H9 (cell line): ENCODE results near the gene USP6NL. TPM values are rescaled to one million over a fixed set of nuclear protein-coding genes. Genes with fewer than 3 reads are reported as not detected.

ENCODE experiments used
- DNase-seq: peaks from one replicate; pipeline ENCODE4 v3.0.0-alpha.2; 2017
- H2AFZ ChIP-seq: one replicate; pipeline ENCODE4 v1.6.1; 2013; ENCODE audit warnings: mild to moderate bottlenecking, low read length, control low read depth, moderate library complexity
- H2AK5ac ChIP-seq: 2 replicates; pipeline ENCODE4 v1.6.1; 2013; ENCODE audit warnings: low read length, control low read depth, mixed read lengths; ENCODE audit not compliant: insufficient read length
- H2BK120ac ChIP-seq: one replicate; pipeline ENCODE4 v1.6.1; 2013; ENCODE audit warnings: low read depth, mild to moderate bottlenecking, low read length, control low read depth, inconsistent platforms; ENCODE audit not compliant: poor library complexity, severe bottlenecking
- H2BK12ac ChIP-seq: 2 replicates; pipeline ENCODE4 v1.6.1; 2013; ENCODE audit warnings: low read length, control low read depth, mixed read lengths, low read depth; ENCODE audit not compliant: insufficient read length
- H2BK15ac ChIP-seq: 2 replicates; pipeline ENCODE4 v1.6.1; 2013; ENCODE audit warnings: low read depth, low read length, control low read depth
- H2BK20ac ChIP-seq: one replicate; pipeline ENCODE4 v1.6.1; 2013; ENCODE audit warnings: low read depth, mild to moderate bottlenecking, low read length, control low read depth, inconsistent platforms; ENCODE audit not compliant: poor library complexity, severe bottlenecking
- H2BK5ac ChIP-seq: 2 replicates; pipeline ENCODE4 v1.6.1; 2013; ENCODE audit warnings: low read length, control low read depth, mixed read lengths; ENCODE audit not compliant: insufficient read length
- H3K14ac ChIP-seq: 2 replicates; pipeline ENCODE4 v1.6.1; 2013; ENCODE audit warnings: low read length, control low read depth; ENCODE audit not compliant: insufficient read depth
- H3K18ac ChIP-seq: 2 replicates; pipeline ENCODE4 v1.6.1; 2013; ENCODE audit warnings: low read depth, mild to moderate bottlenecking, mixed read lengths, low read length, control low read depth; ENCODE audit not compliant: insufficient read length
- H3K23ac ChIP-seq: 2 replicates; pipeline ENCODE4 v1.6.1; 2013; ENCODE audit warnings: low read length, control low read depth, mixed read lengths, low read depth; ENCODE audit not compliant: insufficient read length
- H3K23me2 ChIP-seq: 2 replicates; pipeline ENCODE4 v1.6.1; 2013; ENCODE audit warnings: low read depth, mild to moderate bottlenecking, mixed read lengths, low read length, control low read depth; ENCODE audit not compliant: insufficient read length, poor library complexity, severe bottlenecking
- H3K27ac ChIP-seq: 2 replicates; pipeline ENCODE4 v1.5.1; 2013; ENCODE audit warnings: low read length, control low read depth, mixed read lengths, low read depth; ENCODE audit not compliant: insufficient read length
- H3K27me3 ChIP-seq: 2 replicates; pipeline ENCODE4 v1.6.1; 2013; ENCODE audit warnings: low read length, control low read depth, inconsistent platforms; ENCODE audit not compliant: insufficient read depth
- H3K4ac ChIP-seq: 2 replicates; pipeline ENCODE4 v1.6.1; 2013; ENCODE audit warnings: low read depth, mild to moderate bottlenecking, control low read depth, inconsistent platforms, low read length, moderate library complexity
- H3K4me1 ChIP-seq: 2 replicates; pipeline ENCODE4 v1.6.1; 2013; ENCODE audit warnings: low read length, control low read depth, inconsistent platforms; ENCODE audit not compliant: insufficient read depth
- H3K4me2 ChIP-seq: 2 replicates; pipeline ENCODE4 v1.6.1; 2013; ENCODE audit warnings: low read length, control low read depth, mixed read lengths; ENCODE audit not compliant: insufficient read length, insufficient read depth
- H3K56ac ChIP-seq: 2 replicates; pipeline ENCODE4 v1.6.1; 2013; ENCODE audit warnings: low read depth, mild to moderate bottlenecking, mixed read lengths, low read length, control low read depth; ENCODE audit not compliant: insufficient read length
- H3K79me1 ChIP-seq: 2 replicates; pipeline ENCODE4 v1.6.1; 2013; ENCODE audit warnings: low read depth, mild to moderate bottlenecking, moderate library complexity, low read length, control low read depth, inconsistent platforms; ENCODE audit not compliant: insufficient read depth, poor library complexity, severe bottlenecking
- H3K79me2 ChIP-seq: 2 replicates; pipeline ENCODE4 v1.6.1; 2013; ENCODE audit warnings: low read length, control low read depth, inconsistent platforms; ENCODE audit not compliant: insufficient read depth
- H3K9ac ChIP-seq: 2 replicates; pipeline ENCODE4 v1.6.1; 2013; ENCODE audit warnings: low read length, control low read depth, mixed read lengths; ENCODE audit not compliant: insufficient read length; ENCODE audit errors: extremely low read depth
- H3K9me3 ChIP-seq: one replicate; pipeline ENCODE4 v1.6.1; 2013; ENCODE audit warnings: low read depth, low read length, inconsistent platforms; ENCODE audit not compliant: control insufficient read depth
- H3T11ph ChIP-seq: one replicate; pipeline ENCODE4 v1.6.1; 2013; ENCODE audit warnings: mild to moderate bottlenecking, low read length, control low read depth, inconsistent platforms
- H4K20me1 ChIP-seq: one replicate; pipeline ENCODE4 v1.6.1; 2013; ENCODE audit not compliant: control insufficient read depth, insufficient read length, insufficient read depth
- H4K5ac ChIP-seq: 2 replicates; pipeline ENCODE4 v1.6.1; 2013; ENCODE audit warnings: low read depth, mild to moderate bottlenecking, mixed read lengths, low read length, control low read depth; ENCODE audit not compliant: insufficient read length
- H4K8ac ChIP-seq: replicated peaks from 2 replicates; pipeline ENCODE4 v1.6.1; 2013; ENCODE audit warnings: low read length, control low read depth, mixed read lengths, low read depth; ENCODE audit not compliant: insufficient read length
- H4K91ac ChIP-seq: 2 replicates; pipeline ENCODE4 v1.6.1; 2013; ENCODE audit warnings: low read depth, mild to moderate bottlenecking, moderate library complexity, mixed read lengths, low read length, control low read depth; ENCODE audit not compliant: insufficient read length
- H3K27ac Mint-ChIP-seq, 3 experiments: 2 replicates in 2 of 3; 3 replicates in 1 of 3; pipeline ENCODE4 v1.8.0; 2020 to 2021; ENCODE audit warnings: mixed read lengths in 3 of 3, mild to moderate bottlenecking in 1 of 3, moderate library complexity in 1 of 3
- H3K27me3 Mint-ChIP-seq: 2 replicates; pipeline ENCODE4 v1.8.0; 2021; ENCODE audit warnings: low read depth, mild to moderate bottlenecking, moderate library complexity, mixed read lengths
- H3K36me3 Mint-ChIP-seq, 3 experiments: 2 replicates in 2 of 3; 3 replicates in 1 of 3; pipeline ENCODE4 v1.8.0; 2020 to 2021; ENCODE audit warnings: low read depth in 3 of 3, mixed read lengths in 3 of 3; ENCODE audit not compliant: insufficient read depth in 1 of 3
- H3K4me1 Mint-ChIP-seq, 2 experiments: 2 replicates each; pipeline ENCODE4 v1.8.0; 2020; ENCODE audit warnings: mixed read lengths in 2 of 2
- H3K4me3 Mint-ChIP-seq, 2 experiments: 2 replicates in 1 of 2; 3 replicates in 1 of 2; pipeline ENCODE4 v1.8.0; 2020 to 2021; ENCODE audit warnings: mild to moderate bottlenecking in 2 of 2, mixed read lengths in 2 of 2, moderate library complexity in 1 of 2
- H3K9me3 Mint-ChIP-seq, 2 experiments: 2 replicates in 1 of 2; 3 replicates in 1 of 2; pipeline ENCODE4 v1.8.0; 2020; ENCODE audit warnings: mild to moderate bottlenecking in 2 of 2, mixed read lengths in 2 of 2, moderate library complexity in 1 of 2
- WGBS: extraction: QIAGEN DNeasy Blood & Tissue Kit; methylation state at CpG from one replicate; pipeline ENCODE4 v1.1.7; 2013; ENCODE audit warnings: missing lambda C conversion rate, low lambda C conversion rate, mixed read lengths; ENCODE audit not compliant: insufficient read length; ENCODE audit errors: extremely low coverage; 5-methylcytosine and 5-hydroxymethylcytosine counted together
- total RNA-seq: library from RNA; stranded (reverse); gene quantifications from 2 replicates; pipeline ENCODE4 v1.2.1, GENCODE V29; 2021
- TF ChIP-seq, protein P1 (sequence below): fragments of 200-600 bp; sonication (generic); conservative IDR thresholded peaks from 3 replicates; pipeline ENCODE4 v1.8.0; 2021; ENCODE audit warnings: antibody characterized with exemption, mild to moderate bottlenecking

Gene USP6NL
- total RNA-seq, 1 experiment from 2014 or later: 28.3 TPM

DNA sequence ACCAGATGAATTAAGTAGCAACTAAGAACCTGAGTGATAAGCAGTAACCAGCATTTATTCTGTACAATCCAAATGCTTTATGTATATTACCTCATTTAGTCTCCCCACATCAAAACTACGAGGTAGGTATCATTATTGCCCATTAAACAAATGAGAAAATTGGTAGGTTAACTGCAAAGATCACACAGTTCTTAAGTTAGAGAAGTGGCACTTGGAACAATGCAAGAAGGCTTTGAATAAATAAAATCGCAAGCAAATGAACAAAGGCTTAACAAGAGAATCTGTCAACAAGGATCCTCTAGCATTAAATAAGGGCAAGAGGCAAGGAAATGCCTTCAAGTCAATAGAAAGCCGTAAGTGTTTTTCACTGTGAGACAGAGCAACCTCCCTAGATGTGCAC is 70.2 kb downstream of the USP6NL start:
- H3K23me2 ChIP-seq: no peaks in the 10 kb centered on the region
- Mint-ChIP-seq H3K4me3 (no peak overlapping the region), H3K9me3 (no peaks in the 10 kb centered on the region), H3K4me1 (peaks cover 27 to 33% of the 10 kb centered on the region in 2 experiments), H3K27ac (no peak overlapping the region), H3K36me3 (no peaks in the 10 kb centered on the region; a peak in 1 of 7 replicates), H3K27me3 (no peaks in the 10 kb centered on the region)
- no peak overlapping the region for H2BK120ac ChIP-seq
- H3K9me3 ChIP-seq: no peaks in the 10 kb centered on the region
- no peak for DNase-seq
- no peak overlapping the region for H3K9ac ChIP-seq
- H3K56ac ChIP-seq: no peak overlapping the region
- WGBS: no CpG with 5 or more reads among the region's 3 CpGs
- no peak overlapping the region for H4K5ac ChIP-seq
- TF ChIP-seq, protein P1, sequence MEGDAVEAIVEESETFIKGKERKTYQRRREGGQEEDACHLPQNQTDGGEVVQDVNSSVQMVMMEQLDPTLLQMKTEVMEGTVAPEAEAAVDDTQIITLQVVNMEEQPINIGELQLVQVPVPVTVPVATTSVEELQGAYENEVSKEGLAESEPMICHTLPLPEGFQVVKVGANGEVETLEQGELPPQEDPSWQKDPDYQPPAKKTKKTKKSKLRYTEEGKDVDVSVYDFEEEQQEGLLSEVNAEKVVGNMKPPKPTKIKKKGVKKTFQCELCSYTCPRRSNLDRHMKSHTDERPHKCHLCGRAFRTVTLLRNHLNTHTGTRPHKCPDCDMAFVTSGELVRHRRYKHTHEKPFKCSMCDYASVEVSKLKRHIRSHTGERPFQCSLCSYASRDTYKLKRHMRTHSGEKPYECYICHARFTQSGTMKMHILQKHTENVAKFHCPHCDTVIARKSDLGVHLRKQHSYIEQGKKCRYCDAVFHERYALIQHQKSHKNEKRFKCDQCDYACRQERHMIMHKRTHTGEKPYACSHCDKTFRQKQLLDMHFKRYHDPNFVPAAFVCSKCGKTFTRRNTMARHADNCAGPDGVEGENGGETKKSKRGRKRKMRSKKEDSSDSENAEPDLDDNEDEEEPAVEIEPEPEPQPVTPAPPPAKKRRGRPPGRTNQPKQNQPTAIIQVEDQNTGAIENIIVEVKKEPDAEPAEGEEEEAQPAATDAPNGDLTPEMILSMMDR: no peak
- no peak overlapping the region for H2BK12ac ChIP-seq
- no peak overlapping the region for H3K4ac ChIP-seq
- no peak overlapping the region for H3K18ac ChIP-seq
- peaks cover 3% of the 10 kb centered on the region for H3K79me1 ChIP-seq
- no peak overlapping the region for H3K27ac ChIP-seq
- no peak overlapping the region for H3K23ac ChIP-seq
- H3K27me3 ChIP-seq: no peaks in the 10 kb centered on the region
- no peaks in the 10 kb centered on the region for H4K20me1 ChIP-seq
- no peak overlapping the region for H3K14ac ChIP-seq
- H4K8ac ChIP-seq: no peak overlapping the region
- no peak overlapping the region for H2AK5ac ChIP-seq
- H2AFZ ChIP-seq: no peak overlapping the region
- H2BK20ac ChIP-seq: no peak overlapping the region
- H2BK15ac ChIP-seq: no peak overlapping the region
- H3K4me1 ChIP-seq: no peaks in the 10 kb centered on the region; the same call in 1 of the 2 replicates
- no peak overlapping the region for H3T11ph ChIP-seq
- no peak overlapping the region for H3K4me2 ChIP-seq
- H3K79me2 ChIP-seq: peaks cover 5% of the 10 kb centered on the region; the same call in 1 of the 2 replicates
- H2BK5ac ChIP-seq: no peak overlapping the region
- H4K91ac ChIP-seq: no peak overlapping the region
